Measurements from ENCODE around the gene LILRA5. TPM values are rescaled to one million over a fixed set of nuclear protein-coding genes. Genes with fewer than 3 reads are reported as not detected.

The LILRA5 gene
- polyA plus RNA-seq, 1 donor (not counting 4 experiments of a cell fraction or from before 2014, with no cell fraction given): not detected

DNA sequence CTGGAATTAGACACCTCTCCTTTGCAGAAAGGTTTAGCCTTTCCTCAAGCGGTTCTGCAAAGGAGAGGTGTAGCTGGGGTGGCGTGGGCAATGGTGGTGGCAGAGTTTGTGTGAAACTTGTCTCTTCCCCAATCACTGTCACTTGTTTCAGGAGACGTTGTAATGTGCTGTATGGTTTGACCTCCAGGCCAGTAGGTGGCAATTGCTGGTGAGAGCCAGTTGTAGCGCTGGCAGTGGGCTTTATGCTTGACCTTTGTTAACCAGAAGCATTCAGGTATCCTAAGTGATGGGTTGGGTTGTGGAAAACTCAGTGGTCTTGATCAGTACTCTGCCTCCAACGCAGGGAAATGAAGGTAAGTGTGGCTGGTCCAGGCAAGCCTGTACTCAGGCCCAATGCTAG is 12.7 kb upstream of the LILRA5 start:
- no peaks in the 10 kb centered on the region for H3K9me1 ChIP-seq (ENCODE audit: control insufficient read depth, extremely low read depth, insufficient read depth, low read length)
- no peaks in the 10 kb centered on the region for H3K9me3 ChIP-seq (ENCODE audit: control insufficient read depth, low read depth, low read length)
- no peaks in the 10 kb centered on the region for H3K79me2 ChIP-seq (ENCODE audit: control insufficient read depth, insufficient read depth, low read length)
- TF ChIP-seq EZH2 (IDR thresholded peaks at IDR 0.05; ENCODE audit: low read length) (no peak), CTCF (optimal IDR thresholded peaks at IDR 0.05 in 1 of 3, IDR thresholded peaks at IDR 0.05 in 1 of 3, conservative IDR thresholded peaks at IDR 0.05 in 1 of 3; ENCODE audit: extremely low read depth in 1 of 3, insufficient read depth in 2 of 3, low read length in 3 of 3) (no peak)
- no peak overlapping the region for H3K27ac ChIP-seq (ENCODE audit: control insufficient read depth, insufficient read depth, low read length)
- no peak for FAIRE-seq
- H3K4me3 ChIP-seq (ENCODE audit: control insufficient read depth in 2 of 3, extremely low read depth in 1 of 3, insufficient read depth in 2 of 3, low read depth in 1 of 3, low read length in 3 of 3): no peak overlapping the region
- H3K36me3 ChIP-seq (ENCODE audit: control insufficient read depth in 2 of 2, extremely low read depth in 1 of 2, insufficient read depth in 2 of 2, low read length in 2 of 2): no peaks in the 10 kb centered on the region
- DNase-seq (ENCODE audit: low read depth, low spot score): no peak
- no peak overlapping the region for H3K4me2 ChIP-seq (ENCODE audit: control insufficient read depth, extremely low read depth, insufficient read depth, low read depth, low read length)
- no peak overlapping the region for H3K9ac ChIP-seq (ENCODE audit: control insufficient read depth, extremely low read depth, insufficient read depth, low read length)
- H2AFZ ChIP-seq (ENCODE audit: control insufficient read depth, low read length): no peak overlapping the region
- dilution Hi-C loops (cut with MboI; ENCODE audit: extremely low pct_ligation_motif_present, low sequenced_read_pairs): no loop called here
- H4K20me1 ChIP-seq (ENCODE audit: control insufficient read depth, extremely low read depth, insufficient read depth, low read length): no peaks in the 10 kb centered on the region
- H3K27me3 ChIP-seq (ENCODE audit: control insufficient read depth, extremely low read depth, insufficient read depth, low read length): no peaks in the 10 kb centered on the region
- H3K4me1 ChIP-seq (ENCODE audit: control insufficient read depth, extremely low read depth, insufficient read depth, low read length): no peaks in the 10 kb centered on the region

- Histone ChIP-seq H3K4me3 (ENCODE audit: control insufficient read depth in 2 of 3, extremely low read depth in 1 of 3, insufficient read depth in 2 of 3, low read depth in 1 of 3, low read length in 3 of 3) (no peak overlapping the region), H4K20me1 (ENCODE audit: control insufficient read depth, extremely low read depth, insufficient read depth, low read length) (no peaks in the 10 kb centered on the region), H3K9me3 (ENCODE audit: control insufficient read depth, low read depth, low read length) (no peaks in the 10 kb centered on the region), H3K36me3 (ENCODE audit: control insufficient read depth in 2 of 2, extremely low read depth in 1 of 2, insufficient read depth in 2 of 2, low read length in 2 of 2) (no peaks in the 10 kb centered on the region), H3K27ac (ENCODE audit: control insufficient read depth, insufficient read depth, low read length) (no peak overlapping the region), H3K4me1 (ENCODE audit: control insufficient read depth, extremely low read depth, insufficient read depth, low read length) (no peaks in the 10 kb centered on the region), H3K9ac (ENCODE audit: control insufficient read depth, extremely low read depth, insufficient read depth, low read length) (no peak overlapping the region), H3K79me2 (ENCODE audit: control insufficient read depth, insufficient read depth, low read length) (no peaks in the 10 kb centered on the region), H3K27me3 (ENCODE audit: control insufficient read depth, extremely low read depth, insufficient read depth, low read length) (no peaks in the 10 kb centered on the region), H2AFZ (ENCODE audit: control insufficient read depth, low read length) (no peak overlapping the region), H3K9me1 (ENCODE audit: control insufficient read depth, extremely low read depth, insufficient read depth, low read length) (no peaks in the 10 kb centered on the region), H3K4me2 (ENCODE audit: control insufficient read depth, extremely low read depth, insufficient read depth, low read depth, low read length) (no peak overlapping the region)
- TF ChIP-seq CTCF (optimal IDR thresholded peaks at IDR 0.05 in 1 of 3, IDR thresholded peaks at IDR 0.05 in 1 of 3, conservative IDR thresholded peaks at IDR 0.05 in 1 of 3; ENCODE audit: extremely low read depth in 1 of 3, insufficient read depth in 2 of 3, low read length in 3 of 3) (peak; percentile 51 to 80 (median 66)), EZH2 (IDR thresholded peaks at IDR 0.05; ENCODE audit: low read length) (no peak)
- dilution Hi-C loops (cut with MboI; ENCODE audit: extremely low pct_ligation_motif_present, low sequenced_read_pairs): no loop called here
- no peak for DNase-seq (ENCODE audit: low read depth, low spot score)
- no peak for FAIRE-seq
Observed at GRCh38 chr19:54325194-54325621, 12.2 kb upstream of the LILRA5 start.
